ENCODE results near the gene LZIC. TPM values are rescaled to one million over a fixed set of nuclear protein-coding genes. Genes with fewer than 3 reads are reported as not detected.

LZIC gene
- total and polyA plus RNA-seq, 9 of the 15 experiments (the other 6 are each of a cell fraction or from before 2014, with no cell fraction given), result 32.9 to 109 (median 61.7) TPM

DNA sequence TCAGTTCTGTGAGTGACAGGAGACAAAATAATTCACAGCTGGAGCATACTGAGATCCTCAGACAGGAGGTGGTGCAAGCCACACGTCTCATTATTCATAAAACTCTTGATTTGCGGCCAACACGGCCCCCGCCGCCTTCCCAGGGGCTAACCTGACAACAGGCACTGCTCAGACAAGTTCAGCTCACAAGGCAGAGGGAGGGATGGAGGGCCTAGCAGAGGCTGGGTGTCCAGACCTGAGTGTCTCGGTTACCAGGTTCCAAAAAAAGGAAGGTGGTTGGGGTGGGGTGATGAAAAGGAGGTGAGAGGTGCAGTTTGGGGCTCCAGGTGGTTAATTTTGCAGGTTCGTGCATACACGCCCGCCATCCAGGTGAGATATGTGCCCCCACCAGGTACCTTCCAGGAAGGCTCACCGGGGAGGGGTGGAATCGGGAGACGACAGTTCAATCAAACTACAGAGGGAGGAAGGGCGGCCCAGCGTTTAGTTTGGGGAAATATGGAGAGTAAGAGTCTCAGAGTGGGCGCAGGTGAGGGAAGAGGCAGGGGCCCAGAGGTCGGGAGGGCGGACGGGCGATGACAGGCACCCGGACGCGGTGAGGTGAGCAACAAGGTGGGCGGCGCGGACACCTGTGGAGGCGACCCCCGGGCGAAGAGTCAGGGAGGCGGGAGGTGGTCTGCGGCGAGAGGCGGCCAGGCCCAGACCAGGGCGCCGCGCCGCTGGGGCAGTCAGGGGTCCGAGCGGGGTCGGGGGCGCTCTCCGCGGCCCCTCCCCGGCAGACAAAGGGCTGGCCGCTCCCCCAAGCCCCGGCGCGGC, 33.8 kb downstream of the LZIC start (continued):
- peak; percentile 34 for TF ChIP-seq ARID4B (CRISPR knock-in tag; IDR thresholded peaks at IDR 0.05)
- TF ChIP-seq ESRRA (IDR thresholded peaks at IDR 0.05; ENCODE audit: borderline replicate concordance, low read depth), result no peak
- TF ChIP-seq HDGF (IDR thresholded peaks at IDR 0.05), result peak; percentile 76; the same call in 1 of the 2 replicates
- peak; percentile 54 for TF ChIP-seq PHF20 (IDR thresholded peaks at IDR 0.05; ENCODE audit: partially characterized antibody)
- TF ChIP-seq ZNF224 (CRISPR knock-in tag; IDR thresholded peaks at IDR 0.05), result no peak
- peak; percentile 11 for TF ChIP-seq PCBP1 (IDR thresholded peaks at IDR 0.05; ENCODE audit: low read depth, low read length, poor library complexity, severe bottlenecking)
- no peak for TF ChIP-seq SRSF3 (IDR thresholded peaks at IDR 0.05; ENCODE audit: insufficient read depth, low read length)
- TF ChIP-seq JUND (IDR thresholded peaks at IDR 0.05; ENCODE audit: borderline replicate concordance, low read depth, low read length), result no peak
- no peak for TF ChIP-seq JUND (tag; IDR thresholded peaks at IDR 0.05; ENCODE audit: borderline replicate concordance, low read depth, low read length)
- peak; percentile 84 for TF ChIP-seq ZEB2 (IDR thresholded peaks at IDR 0.05)
- no peak for TF ChIP-seq STAT5A (IDR thresholded peaks at IDR 0.05; ENCODE audit: borderline replicate concordance, low read length)
- TF ChIP-seq MNT (conservative IDR thresholded peaks at IDR 0.05), result peak in 1 of 2 experiments; percentile 18; a peak in 1 of 4 replicates
- TF ChIP-seq STAG1 (CRISPR knock-in tag; IDR thresholded peaks at IDR 0.05; ENCODE audit: borderline replicate concordance), result no peak
- TF ChIP-seq, protein P1, sequence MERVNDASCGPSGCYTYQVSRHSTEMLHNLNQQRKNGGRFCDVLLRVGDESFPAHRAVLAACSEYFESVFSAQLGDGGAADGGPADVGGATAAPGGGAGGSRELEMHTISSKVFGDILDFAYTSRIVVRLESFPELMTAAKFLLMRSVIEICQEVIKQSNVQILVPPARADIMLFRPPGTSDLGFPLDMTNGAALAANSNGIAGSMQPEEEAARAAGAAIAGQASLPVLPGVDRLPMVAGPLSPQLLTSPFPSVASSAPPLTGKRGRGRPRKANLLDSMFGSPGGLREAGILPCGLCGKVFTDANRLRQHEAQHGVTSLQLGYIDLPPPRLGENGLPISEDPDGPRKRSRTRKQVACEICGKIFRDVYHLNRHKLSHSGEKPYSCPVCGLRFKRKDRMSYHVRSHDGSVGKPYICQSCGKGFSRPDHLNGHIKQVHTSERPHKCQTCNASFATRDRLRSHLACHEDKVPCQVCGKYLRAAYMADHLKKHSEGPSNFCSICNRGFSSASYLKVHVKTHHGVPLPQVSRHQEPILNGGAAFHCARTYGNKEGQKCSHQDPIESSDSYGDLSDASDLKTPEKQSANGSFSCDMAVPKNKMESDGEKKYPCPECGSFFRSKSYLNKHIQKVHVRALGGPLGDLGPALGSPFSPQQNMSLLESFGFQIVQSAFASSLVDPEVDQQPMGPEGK (CRISPR knock-in tag; IDR thresholded peaks at IDR 0.05; ENCODE audit: borderline replicate concordance), result no peak
- TF ChIP-seq SLC30A9 (CRISPR knock-in tag; IDR thresholded peaks at IDR 0.05), result no peak
- 0 out of 2 replicates have a peak, but pooled peaks have one; percentile 41 for TF ChIP-seq NKRF (IDR thresholded peaks at IDR 0.05; ENCODE audit: borderline replicate concordance)
- TF ChIP-seq KLF10 (CRISPR knock-in tag; IDR thresholded peaks at IDR 0.05), result no peak
- peak; percentile 8; the same call in 1 of the 2 replicates for TF ChIP-seq HCFC1 (IDR thresholded peaks at IDR 0.05; ENCODE audit: low read depth, low read length)

Data from K562 (cell line).